Nephron (organoid): ENCODE data around the gene CPHXL2.
A peak's percentile ranks its signal among the peaks of the same experiment; 100 is the strongest.

Experiments used
- H3K27ac Mint-ChIP-seq, 3 experiments: 2 replicates each; pipeline ENCODE4 v1.8.0; 2020; ENCODE audit warnings: mixed read lengths in 3 of 3, mild to moderate bottlenecking in 2 of 3, moderate library complexity in 1 of 3
- H3K27me3 Mint-ChIP-seq: 2 replicates; pipeline ENCODE4 v1.8.0; 2021; ENCODE audit warnings: low read depth, mild to moderate bottlenecking, moderate library complexity, mixed read lengths
- H3K36me3 Mint-ChIP-seq: 2 replicates; pipeline ENCODE4 v1.8.0; 2020; ENCODE audit warnings: low read depth, mixed read lengths
- H3K4me1 Mint-ChIP-seq: 2 replicates; pipeline ENCODE4 v1.8.0; 2020; ENCODE audit warnings: mixed read lengths
- H3K4me3 Mint-ChIP-seq, 3 experiments: 2 replicates each; pipeline ENCODE4 v1.8.0; 2020; ENCODE audit warnings: mild to moderate bottlenecking in 3 of 3, mixed read lengths in 3 of 3, moderate library complexity in 2 of 3
- H3K9me3 Mint-ChIP-seq: 2 replicates; pipeline ENCODE4 v1.8.0; 2020; ENCODE audit warnings: mixed read lengths
- TF ChIP-seq, protein P1 (sequence below), 3 experiments: fragments of 200-600 bp; sonication (generic); IDR thresholded peaks; one replicate each; pipeline ENCODE4 v1.5.0; 2021; ENCODE audit warnings: antibody characterized with exemption in 3 of 3; ENCODE audit not compliant: unreplicated experiment in 3 of 3

The CPHXL2 gene

DNA sequence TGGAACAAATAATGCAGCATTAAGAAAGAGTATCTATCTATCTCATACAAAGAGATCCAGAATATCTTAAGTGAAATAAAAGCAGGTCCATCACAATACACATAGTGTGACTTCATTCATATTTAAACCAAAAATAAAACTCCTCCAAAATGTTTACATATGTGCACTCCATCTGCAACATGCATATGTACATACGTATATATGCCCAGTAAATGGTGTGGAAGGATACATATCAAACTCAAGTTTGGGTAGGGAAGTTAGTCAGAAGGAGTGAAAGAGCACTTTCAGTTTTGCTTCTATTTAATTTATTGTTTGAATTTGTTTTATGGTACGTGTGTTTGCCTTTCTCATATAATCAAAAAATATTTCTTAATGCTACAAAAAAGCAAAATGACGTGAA lies 41.8 kb downstream of the CPHXL2 start:
- H3K4me3 Mint-ChIP-seq: no peak overlapping the region
- no peaks in the 10 kb centered on the region for H3K4me1 Mint-ChIP-seq
- no peak overlapping the region for H3K27ac Mint-ChIP-seq
- TF ChIP-seq, protein P1, sequence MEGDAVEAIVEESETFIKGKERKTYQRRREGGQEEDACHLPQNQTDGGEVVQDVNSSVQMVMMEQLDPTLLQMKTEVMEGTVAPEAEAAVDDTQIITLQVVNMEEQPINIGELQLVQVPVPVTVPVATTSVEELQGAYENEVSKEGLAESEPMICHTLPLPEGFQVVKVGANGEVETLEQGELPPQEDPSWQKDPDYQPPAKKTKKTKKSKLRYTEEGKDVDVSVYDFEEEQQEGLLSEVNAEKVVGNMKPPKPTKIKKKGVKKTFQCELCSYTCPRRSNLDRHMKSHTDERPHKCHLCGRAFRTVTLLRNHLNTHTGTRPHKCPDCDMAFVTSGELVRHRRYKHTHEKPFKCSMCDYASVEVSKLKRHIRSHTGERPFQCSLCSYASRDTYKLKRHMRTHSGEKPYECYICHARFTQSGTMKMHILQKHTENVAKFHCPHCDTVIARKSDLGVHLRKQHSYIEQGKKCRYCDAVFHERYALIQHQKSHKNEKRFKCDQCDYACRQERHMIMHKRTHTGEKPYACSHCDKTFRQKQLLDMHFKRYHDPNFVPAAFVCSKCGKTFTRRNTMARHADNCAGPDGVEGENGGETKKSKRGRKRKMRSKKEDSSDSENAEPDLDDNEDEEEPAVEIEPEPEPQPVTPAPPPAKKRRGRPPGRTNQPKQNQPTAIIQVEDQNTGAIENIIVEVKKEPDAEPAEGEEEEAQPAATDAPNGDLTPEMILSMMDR (IDR thresholded peaks at IDR 0.05; ENCODE audit: unreplicated experiment in 3 of 3): no peak
- H3K9me3 Mint-ChIP-seq: no peaks in the 10 kb centered on the region
- peaks cover 79% of the 10 kb centered on the region for H3K36me3 Mint-ChIP-seq
- no peaks in the 10 kb centered on the region for H3K27me3 Mint-ChIP-seq

DNA sequence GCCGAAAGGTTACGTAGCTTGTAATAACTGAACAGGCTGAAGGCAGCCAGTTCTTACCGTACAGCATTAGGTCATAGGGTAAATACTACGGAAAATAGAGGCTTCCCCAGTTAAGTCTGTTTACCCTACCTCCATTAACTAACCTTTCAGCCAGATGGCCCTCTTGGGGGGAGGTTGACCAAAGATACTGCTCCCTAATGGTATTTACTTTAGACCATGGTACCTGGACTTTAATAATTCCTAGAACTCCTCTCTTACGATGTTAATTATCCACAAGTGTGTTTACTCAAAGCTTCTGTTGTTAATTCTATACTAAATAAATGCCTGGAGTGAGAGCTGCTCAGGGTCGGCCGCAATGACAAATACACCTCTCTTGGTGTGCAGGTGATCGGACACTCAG lies 44.0 kb downstream of the CPHXL2 start:
- no peaks in the 10 kb centered on the region for H3K4me1 Mint-ChIP-seq
- H3K4me3 Mint-ChIP-seq: no peak overlapping the region
- no peaks in the 10 kb centered on the region for H3K27me3 Mint-ChIP-seq
- no peaks in the 10 kb centered on the region for H3K9me3 Mint-ChIP-seq
- H3K36me3 Mint-ChIP-seq: peaks cover 85% of the 10 kb centered on the region
- no peak overlapping the region for H3K27ac Mint-ChIP-seq
- TF ChIP-seq, protein P1 (IDR thresholded peaks at IDR 0.05; ENCODE audit: unreplicated experiment in 3 of 3): no peak

DNA sequence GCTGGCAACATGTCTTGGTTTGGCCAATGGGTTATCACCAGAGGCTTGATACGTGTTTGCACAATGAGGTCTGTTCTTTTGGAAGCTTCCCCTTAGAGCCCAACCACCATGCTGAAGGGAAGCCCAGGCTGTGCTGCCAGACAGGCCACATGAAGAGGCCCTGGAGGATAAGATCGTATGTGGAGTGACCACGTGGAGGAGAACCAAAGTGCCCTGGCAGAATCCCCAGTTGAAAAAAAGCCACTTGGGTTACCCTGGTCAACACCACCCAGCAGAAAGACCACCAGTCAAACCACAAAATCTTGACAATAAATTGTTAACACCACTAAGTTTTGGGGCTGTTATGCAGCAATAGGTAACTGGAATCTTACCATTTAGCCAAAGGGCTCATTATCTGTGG lies 46.8 kb downstream of the CPHXL2 start:
- TF ChIP-seq, protein P1 (IDR thresholded peaks at IDR 0.05; ENCODE audit: unreplicated experiment in 3 of 3): no peak
- Mint-ChIP-seq H3K4me1 (no peaks in the 10 kb centered on the region), H3K4me3 (no peak overlapping the region), H3K27ac (no peak overlapping the region), H3K27me3 (no peaks in the 10 kb centered on the region), H3K9me3 (no peaks in the 10 kb centered on the region), H3K36me3 (peaks cover 80% of the 10 kb centered on the region)

DNA sequence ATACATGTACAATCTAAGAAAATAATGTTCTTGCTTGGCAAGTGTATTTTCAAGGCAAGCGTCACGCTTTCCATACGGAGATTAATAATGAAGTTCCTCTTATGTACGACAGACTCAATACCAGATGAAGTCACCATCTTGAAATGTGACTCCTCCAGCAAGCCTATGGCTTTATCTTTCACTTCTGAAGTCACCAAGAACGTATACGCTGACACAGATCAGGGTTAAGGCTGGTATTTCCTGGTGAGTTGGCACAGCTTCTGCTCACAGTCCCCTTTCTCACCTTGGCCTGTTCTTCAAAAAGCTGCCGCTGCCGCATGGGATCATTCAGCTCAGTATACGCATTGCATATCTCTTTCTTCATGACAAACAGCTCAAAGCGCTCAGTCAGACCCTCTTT lies 47.7 kb downstream of the CPHXL2 start:
- Mint-ChIP-seq H3K4me3 (no peak overlapping the region), H3K4me1 (no peaks in the 10 kb centered on the region), H3K36me3 (peaks cover 75% of the 10 kb centered on the region), H3K27ac (no peak overlapping the region), H3K27me3 (no peaks in the 10 kb centered on the region), H3K9me3 (no peaks in the 10 kb centered on the region)
- TF ChIP-seq, protein P1 (IDR thresholded peaks at IDR 0.05; ENCODE audit: unreplicated experiment in 3 of 3): no peak

DNA sequence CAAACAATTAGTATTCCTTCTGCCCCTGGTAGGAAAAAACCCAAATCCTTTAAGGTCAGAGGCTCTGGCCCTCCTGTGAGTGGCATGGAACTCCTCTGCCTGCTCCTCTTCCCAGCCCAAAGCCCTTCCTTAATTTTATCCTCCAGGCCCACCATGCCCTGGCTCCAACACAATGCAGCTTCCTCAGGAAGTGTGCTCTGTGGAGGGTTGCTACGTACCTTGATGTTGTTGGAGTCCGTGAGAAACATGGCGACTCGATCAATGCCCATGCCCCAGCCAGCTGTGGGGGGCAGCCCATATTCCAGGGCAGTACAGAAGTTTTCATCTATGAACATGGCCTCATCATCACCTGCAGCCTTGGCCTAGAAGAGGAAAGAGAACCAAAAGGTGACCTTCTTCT lies 48.5 kb downstream of the CPHXL2 start:
- Mint-ChIP-seq H3K36me3 (peaks cover 69% of the 10 kb centered on the region), H3K27me3 (no peaks in the 10 kb centered on the region), H3K4me3 (no peak overlapping the region), H3K4me1 (no peaks in the 10 kb centered on the region), H3K27ac (peak overlapping the region in 1 of 3 experiments; percentile 50), H3K9me3 (no peaks in the 10 kb centered on the region)
- TF ChIP-seq, protein P1 (IDR thresholded peaks at IDR 0.05; ENCODE audit: unreplicated experiment in 3 of 3): no peak

DNA sequence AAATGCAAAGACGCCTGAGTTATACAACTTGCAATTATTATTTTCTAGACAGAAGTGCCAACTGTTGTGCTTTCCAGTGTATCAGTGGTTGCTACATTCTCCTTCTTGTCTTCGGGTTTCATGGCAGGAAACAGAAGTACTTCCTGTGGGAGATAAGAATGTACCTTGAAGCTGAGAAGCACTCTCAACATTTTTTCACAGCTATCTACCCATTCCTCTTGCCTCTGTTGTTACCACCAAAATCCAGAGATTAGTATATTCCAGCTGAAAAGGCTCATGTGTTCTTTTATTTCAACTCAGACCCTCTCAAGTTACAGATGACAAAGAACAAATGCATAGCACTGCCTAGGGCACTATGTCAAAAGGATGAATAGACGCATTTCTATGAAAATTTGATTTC lies 49.0 kb downstream of the CPHXL2 start:
- TF ChIP-seq, protein P1 (IDR thresholded peaks at IDR 0.05; ENCODE audit: unreplicated experiment in 3 of 3): no peak
- peak overlapping the region in 1 of 3 experiments; percentile 50 for H3K27ac Mint-ChIP-seq
- no peaks in the 10 kb centered on the region for H3K9me3 Mint-ChIP-seq
- peaks cover 65% of the 10 kb centered on the region for H3K36me3 Mint-ChIP-seq
- H3K4me1 Mint-ChIP-seq: peaks cover 4% of the 10 kb centered on the region
- H3K27me3 Mint-ChIP-seq: no peaks in the 10 kb centered on the region
- no peak overlapping the region for H3K4me3 Mint-ChIP-seq
